Stimulated activated naive B cell treated with anti-CD40 and anti-IgM and Interleukin-4, amounts not matched to agents 10 μg/mL and 1 μg/mL and 100 μg/mL, for 72 hours (primary cell): Measurements from ENCODE around the gene GNAS.
A peak's percentile ranks its signal among the peaks of the same experiment; 100 is the strongest.

Experiments used
- ATAC-seq, 2 donors: fragments of 150-1000 bp; cut with Tn5 transposase; replicated peaks; 2 replicates each; pipeline ENCODE4 v1.10.0; 2021; ENCODE audit warnings: moderate library complexity in 1 of 2
- DNase-seq: peaks from one replicate; pipeline ENCODE4 v3.0.0; 2021
- H3K27ac Mint-ChIP-seq: one replicate; pipeline ENCODE4 v1.8.0; 2022; ENCODE audit warnings: mild to moderate bottlenecking, mixed read lengths
- H3K27me3 Mint-ChIP-seq, 2 donors: one replicate each; pipeline ENCODE4 v1.8.0; 2022; ENCODE audit warnings: mixed read lengths in 2 of 2
- H3K36me3 Mint-ChIP-seq, 2 donors: one replicate each; pipeline ENCODE4 v1.8.0; 2022; ENCODE audit warnings: mixed read lengths in 2 of 2, mild to moderate bottlenecking in 1 of 2
- H3K4me1 Mint-ChIP-seq, 2 donors: one replicate each; pipeline ENCODE4 v1.8.0; 2022; ENCODE audit warnings: mixed read lengths in 2 of 2, mild to moderate bottlenecking in 1 of 2
- H3K4me3 Mint-ChIP-seq, 2 donors: one replicate each; pipeline ENCODE4 v1.8.0; 2022; ENCODE audit warnings: mild to moderate bottlenecking in 2 of 2, mixed read lengths in 2 of 2, moderate library complexity in 1 of 2
- H3K9me3 Mint-ChIP-seq, 2 donors: one replicate each; pipeline ENCODE4 v1.8.0; 2022; ENCODE audit warnings: mixed read lengths in 2 of 2, mild to moderate bottlenecking in 1 of 2

The GNAS gene

GRCh38 chr20:58897488-58897887 lies 45.0 kb downstream of the GNAS start:
- Mint-ChIP-seq H3K4me1 (peaks cover 41 to 78% of the 10 kb centered on the region in 2 donors), H3K9me3 (no peaks in the 10 kb centered on the region), H3K36me3 (peaks cover 32 to 52% of the 10 kb centered on the region in 2 donors), H3K27me3 (no peaks in the 10 kb centered on the region), H3K4me3 (no peak overlapping the region), H3K27ac (peak overlapping the region; percentile 49)
- ATAC-seq (no peak), DNase-seq (no peak)

- ATAC-seq (no peak), DNase-seq (no peak)
- Mint-ChIP-seq H3K27ac (no peak overlapping the region), H3K9me3 (no peaks in the 10 kb centered on the region), H3K4me1 (peaks cover 42 to 83% of the 10 kb centered on the region in 2 donors), H3K36me3 (peaks cover 35 to 55% of the 10 kb centered on the region in 2 donors), H3K4me3 (no peak overlapping the region), H3K27me3 (no peaks in the 10 kb centered on the region)
Measured at GRCh38 chr20:58898629-58899408, 46.3 kb downstream of the GNAS start.

- DNase-seq (no peak), ATAC-seq (no peak)
- Mint-ChIP-seq H3K27ac (peak overlapping the region; percentile 60), H3K27me3 (no peaks in the 10 kb centered on the region), H3K9me3 (no peaks in the 10 kb centered on the region), H3K4me3 (no peak overlapping the region), H3K4me1 (peaks cover 42 to 81% of the 10 kb centered on the region in 2 donors), H3K36me3 (peaks cover 36 to 58% of the 10 kb centered on the region in 2 donors)
Measured at GRCh38 chr20:58899512-58899911, 47.0 kb downstream of the GNAS start.

- H3K4me1 Mint-ChIP-seq, result peaks cover 41 to 79% of the 10 kb centered on the region in 2 donors
- DNase-seq, result no peak
- peaks cover 39 to 61% of the 10 kb centered on the region in 2 donors for H3K36me3 Mint-ChIP-seq
Measured at GRCh38 chr20:58900397-58900796, 47.9 kb downstream of the GNAS start.

GRCh38 chr20:58901488-58902402 lies 49.2 kb downstream of the GNAS start:
- DNase-seq (no peak), ATAC-seq (no peak)
- peak overlapping the region; percentile 88 for H3K27ac Mint-ChIP-seq
- no peaks in the 10 kb centered on the region for H3K27me3 Mint-ChIP-seq
- peaks cover 42 to 81% of the 10 kb centered on the region in 2 donors for H3K4me1 Mint-ChIP-seq
- H3K9me3 Mint-ChIP-seq, result no peaks in the 10 kb centered on the region
- no peak overlapping the region for H3K4me3 Mint-ChIP-seq
- peaks cover 44 to 64% of the 10 kb centered on the region in 2 donors for H3K36me3 Mint-ChIP-seq

More at GRCh38 chr20:58900397-58900796, 47.9 kb downstream of the GNAS start:
- H3K27me3 Mint-ChIP-seq, result no peaks in the 10 kb centered on the region
- H3K9me3 Mint-ChIP-seq, result no peaks in the 10 kb centered on the region
- no peak for ATAC-seq
- H3K4me3 Mint-ChIP-seq, result no peak overlapping the region
- H3K27ac Mint-ChIP-seq, result peak overlapping the region; percentile 57

- Mint-ChIP-seq H3K9me3 (no peaks in the 10 kb centered on the region), H3K4me1 (peaks cover 43 to 81% of the 10 kb centered on the region in 2 donors), H3K4me3 (no peak overlapping the region), H3K27me3 (no peaks in the 10 kb centered on the region), H3K27ac (peak overlapping the region; percentile 83), H3K36me3 (peaks cover 51 to 68% of the 10 kb centered on the region in 2 donors)
- ATAC-seq, result no peak
- DNase-seq, result no peak
Measured at GRCh38 chr20:58903614-58904013, 51.1 kb downstream of the GNAS start.

GRCh38 chr20:58905236-58905635 lies 52.7 kb downstream of the GNAS start:
- Mint-ChIP-seq H3K36me3 (peaks cover 51 to 72% of the 10 kb centered on the region in 2 donors), H3K27me3 (no peaks in the 10 kb centered on the region), H3K9me3 (no peaks in the 10 kb centered on the region), H3K4me1 (peaks cover 40 to 82% of the 10 kb centered on the region in 2 donors), H3K4me3 (no peak overlapping the region), H3K27ac (peak overlapping the region; percentile 9)
- no peak for ATAC-seq
- DNase-seq, result no peak

- H3K36me3 Mint-ChIP-seq, result peaks cover 57 to 78% of the 10 kb centered on the region in 2 donors
- peak overlapping the region; percentile 65 for H3K27ac Mint-ChIP-seq
Measured at GRCh38 chr20:58906111-58906510, 53.6 kb downstream of the GNAS start.

GRCh38 chr20:58906894-58907293 lies 54.4 kb downstream of the GNAS start:
- Mint-ChIP-seq H3K4me1 (peaks cover 36 to 83% of the 10 kb centered on the region in 2 donors), H3K9me3 (no peaks in the 10 kb centered on the region), H3K27ac (peak overlapping the region; percentile 95), H3K27me3 (no peaks in the 10 kb centered on the region), H3K36me3 (peaks cover 62 to 82% of the 10 kb centered on the region in 2 donors), H3K4me3 (peak overlapping the region; percentile 65 to 82)
- peak; percentile 15 to 24 for ATAC-seq
- DNase-seq, result no peak

More at GRCh38 chr20:58906111-58906510, 53.6 kb downstream of the GNAS start:
- Mint-ChIP-seq H3K4me3 (peak overlapping the region in 1 of 2 donors; percentile 6), H3K4me1 (peaks cover 39 to 81% of the 10 kb centered on the region in 2 donors), H3K27me3 (no peaks in the 10 kb centered on the region), H3K9me3 (no peaks in the 10 kb centered on the region)
- ATAC-seq (no peak), DNase-seq (no peak)

- Mint-ChIP-seq H3K4me3 (peak overlapping the region; percentile 65 to 82), H3K27me3 (no peaks in the 10 kb centered on the region), H3K9me3 (no peaks in the 10 kb centered on the region), H3K36me3 (peaks cover 63 to 84% of the 10 kb centered on the region in 2 donors), H3K4me1 (peaks cover 35 to 85% of the 10 kb centered on the region in 2 donors), H3K27ac (peak overlapping the region; percentile 95)
- DNase-seq, result peak; percentile 79
- peak; percentile 95 for ATAC-seq
Measured at GRCh38 chr20:58907320-58908137, 55.0 kb downstream of the GNAS start.

GRCh38 chr20:58908221-58908620 lies 55.7 kb downstream of the GNAS start:
- Mint-ChIP-seq H3K4me1 (peaks cover 35 to 82% of the 10 kb centered on the region in 2 donors), H3K4me3 (peak overlapping the region; percentile 65 to 82), H3K9me3 (no peaks in the 10 kb centered on the region), H3K27me3 (no peaks in the 10 kb centered on the region), H3K36me3 (peaks cover 62 to 86% of the 10 kb centered on the region in 2 donors), H3K27ac (peak overlapping the region; percentile 95)
- peak; percentile 11 to 28 for ATAC-seq
- DNase-seq, result no peak

GRCh38 chr20:58908941-58909340 lies 56.4 kb downstream of the GNAS start:
- Mint-ChIP-seq H3K27ac (peak overlapping the region; percentile 25), H3K36me3 (peaks cover 57 to 79% of the 10 kb centered on the region in 2 donors), H3K4me3 (no peak overlapping the region), H3K27me3 (no peaks in the 10 kb centered on the region), H3K9me3 (no peaks in the 10 kb centered on the region), H3K4me1 (peaks cover 30 to 75% of the 10 kb centered on the region in 2 donors)
- no peak for DNase-seq
- ATAC-seq, result no peak

GRCh38 chr20:58909585-58909984 lies 57.1 kb downstream of the GNAS start:
- DNase-seq, result no peak
- ATAC-seq, result no peak
- H3K4me3 Mint-ChIP-seq, result no peak overlapping the region
- no peak overlapping the region for H3K27ac Mint-ChIP-seq
- H3K27me3 Mint-ChIP-seq, result no peaks in the 10 kb centered on the region
- H3K4me1 Mint-ChIP-seq, result peaks cover 30 to 74% of the 10 kb centered on the region in 2 donors
- H3K36me3 Mint-ChIP-seq, result peaks cover 56 to 77% of the 10 kb centered on the region in 2 donors
- H3K9me3 Mint-ChIP-seq, result no peaks in the 10 kb centered on the region
